T-helper 17 cell (primary cell): Measurements from ENCODE around the gene OSTM1. TPM values are rescaled to one million over a fixed set of nuclear protein-coding genes. Genes with fewer than 3 reads are reported as not detected.
A peak's percentile ranks its signal among the peaks of the same experiment; 100 is the strongest.

Source experiments
- ATAC-seq: fragments of 150-1000 bp; cut with Tn5 transposase; 2 replicates; pipeline ENCODE4 v1.10.0; 2021; ENCODE audit warnings: mild to moderate bottlenecking, moderate library complexity
- DNase-seq, 3 donors: peaks; one replicate each; pipeline versions ENCODE4 v3.0.0 to v3.0.0-alpha.2; 2020 to 2021
- H3K9me3 ChIP-seq: one replicate; pipeline ENCODE4 v1.7.0; 2013; ENCODE audit warnings: low read length, mild to moderate bottlenecking; ENCODE audit not compliant: control insufficient read depth, poor library complexity, severe bottlenecking
- H3K27ac Mint-ChIP-seq: one replicate; pipeline ENCODE4 v1.8.0; 2022; ENCODE audit warnings: mild to moderate bottlenecking, moderate library complexity, mixed read lengths
- H3K27me3 Mint-ChIP-seq: one replicate; pipeline ENCODE4 v1.8.0; 2022; ENCODE audit warnings: mixed read lengths
- H3K36me3 Mint-ChIP-seq: one replicate; pipeline ENCODE4 v1.8.0; 2022; ENCODE audit warnings: low read depth, mixed read lengths
- H3K4me1 Mint-ChIP-seq: one replicate; pipeline ENCODE4 v1.8.0; 2022; ENCODE audit warnings: mild to moderate bottlenecking, mixed read lengths
- H3K4me3 Mint-ChIP-seq: one replicate; pipeline ENCODE4 v1.8.0; 2022; ENCODE audit warnings: mild to moderate bottlenecking, moderate library complexity, mixed read lengths
- total RNA-seq, 4 donors: library from RNA in 2 of 4; stranded (reverse) in 2 of 4; gene quantifications; one replicate each; pipeline ENCODE4 v1.2.3 and lab custom pipeline; 2022 to 2026

Gene OSTM1, protein sequence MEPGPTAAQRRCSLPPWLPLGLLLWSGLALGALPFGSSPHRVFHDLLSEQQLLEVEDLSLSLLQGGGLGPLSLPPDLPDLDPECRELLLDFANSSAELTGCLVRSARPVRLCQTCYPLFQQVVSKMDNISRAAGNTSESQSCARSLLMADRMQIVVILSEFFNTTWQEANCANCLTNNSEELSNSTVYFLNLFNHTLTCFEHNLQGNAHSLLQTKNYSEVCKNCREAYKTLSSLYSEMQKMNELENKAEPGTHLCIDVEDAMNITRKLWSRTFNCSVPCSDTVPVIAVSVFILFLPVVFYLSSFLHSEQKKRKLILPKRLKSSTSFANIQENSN
- total RNA-seq (10 to 100 TPM; 36.7 to 38.5 TPM), total RNA-seq (lab: John Stamatoyannopoulos, UW) (48.4 to 57.2 reads per million in 2 donors)

DNA sequence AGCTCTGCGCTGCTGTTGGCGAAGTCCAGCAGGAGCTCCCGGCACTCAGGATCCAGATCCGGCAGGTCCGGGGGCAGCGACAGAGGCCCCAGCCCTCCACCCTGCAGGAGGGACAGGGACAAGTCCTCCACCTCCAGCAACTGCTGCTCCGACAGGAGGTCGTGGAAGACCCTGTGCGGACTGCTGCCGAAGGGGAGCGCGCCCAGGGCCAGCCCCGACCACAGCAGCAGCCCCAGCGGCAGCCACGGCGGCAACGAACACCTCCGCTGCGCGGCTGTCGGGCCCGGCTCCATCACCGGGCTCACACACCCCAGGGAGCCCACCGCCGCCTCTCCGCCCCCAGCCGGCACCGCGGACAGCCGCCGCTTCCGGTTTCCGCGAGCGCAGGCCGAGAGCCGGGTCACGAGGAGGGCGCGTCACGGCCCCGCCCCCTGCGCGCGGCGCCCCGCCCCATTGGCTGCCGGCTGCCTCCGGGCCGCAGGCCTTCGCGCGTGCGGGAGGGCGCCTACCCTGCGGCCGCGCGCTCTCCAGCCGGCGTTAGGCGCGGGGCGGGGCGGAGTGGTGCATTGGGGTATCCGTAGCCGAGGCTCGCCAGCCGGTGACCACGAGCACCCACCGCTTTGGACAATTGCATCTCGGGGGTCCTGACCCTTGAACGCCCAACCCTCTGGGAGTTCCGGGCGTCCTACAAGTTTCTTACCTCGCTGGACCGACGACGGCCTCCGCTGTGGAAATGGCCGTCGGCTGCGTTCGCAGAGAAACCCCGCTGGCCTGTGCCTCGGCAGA is at the start of gene OSTM1:
TSS of gene OSTM1 (minus strand) at position 383 of the 786 bp plus-strand sequence. CDS start at position 293, 90 bp downstream.
- ATAC-seq, result peak; percentile 95
- Mint-ChIP-seq H3K4me3 (peak within 1 kb of the TSS; percentile 87), H3K27ac (peak within 1 kb of the TSS; percentile 83), H3K36me3 (no peaks in the 10 kb centered on the region), H3K4me1 (peaks cover 25% of the 10 kb centered on the region), H3K27me3 (peaks cover 3% of the 10 kb centered on the region)
- DNase-seq, result peak; percentile 93 to 97 (median 93)
- H3K9me3 ChIP-seq, result no peaks in the 10 kb centered on the region

DNA sequence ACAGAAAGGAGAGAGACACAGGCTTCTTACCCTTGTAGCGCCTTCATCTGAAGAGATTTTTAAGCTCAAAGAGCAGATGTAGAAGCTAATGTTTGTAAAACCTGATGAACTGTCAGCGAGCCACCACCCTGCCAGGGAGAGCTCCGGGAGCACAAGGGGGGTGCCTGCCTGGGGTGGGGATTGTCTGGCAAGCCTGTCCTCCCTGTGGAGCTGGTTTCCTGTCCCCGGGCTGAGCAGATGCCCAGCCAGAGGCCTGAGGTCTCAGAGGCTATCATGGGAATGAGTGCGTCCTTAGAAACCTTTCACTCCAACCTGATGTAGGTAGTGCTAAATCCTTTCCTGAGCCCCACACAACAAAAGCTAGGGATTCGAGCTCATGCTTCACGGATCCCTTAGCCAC is 49.4 kb upstream of the OSTM1 start:
- ATAC-seq (no peak), DNase-seq (no peak)
- no peaks in the 10 kb centered on the region for H3K9me3 ChIP-seq
- peaks cover 5% of the 10 kb centered on the region for H3K36me3 Mint-ChIP-seq
- H3K4me3 Mint-ChIP-seq, result no peak overlapping the region
- peaks cover 6% of the 10 kb centered on the region for H3K4me1 Mint-ChIP-seq
- H3K27ac Mint-ChIP-seq, result no peak overlapping the region
- peaks cover 86% of the 10 kb centered on the region for H3K27me3 Mint-ChIP-seq

GRCh38 chr6:108123481-108123929 is 49.0 kb upstream of the OSTM1 start:
- H3K27me3 Mint-ChIP-seq, result peaks cover 85% of the 10 kb centered on the region
- H3K36me3 Mint-ChIP-seq, result peaks cover 7% of the 10 kb centered on the region
- H3K4me1 Mint-ChIP-seq, result peaks cover 8% of the 10 kb centered on the region
- DNase-seq, result no peak
- no peak overlapping the region for H3K27ac Mint-ChIP-seq
- no peak overlapping the region for H3K4me3 Mint-ChIP-seq
- no peak for ATAC-seq
- no peaks in the 10 kb centered on the region for H3K9me3 ChIP-seq

DNA sequence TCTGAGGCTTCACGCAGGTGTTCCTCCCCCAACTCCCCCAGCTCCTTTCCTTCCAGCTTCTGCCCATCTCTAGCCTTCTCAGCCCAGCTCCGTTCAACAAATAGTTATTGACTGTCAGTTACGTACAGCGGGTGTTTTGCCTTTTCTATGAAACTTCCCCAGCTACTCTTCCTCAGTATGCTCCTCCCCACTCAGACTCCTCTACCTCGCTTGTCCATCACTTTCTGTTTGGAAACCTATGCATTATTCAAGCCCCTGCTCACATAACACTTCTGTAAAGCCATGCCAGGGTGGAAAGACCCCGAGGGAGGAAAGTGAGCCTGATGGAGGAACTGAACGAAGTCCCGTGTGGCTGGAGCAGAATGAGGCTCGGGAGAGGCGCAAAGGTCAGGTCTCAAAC is 47.1 kb upstream of the OSTM1 start:
- peaks cover 15% of the 10 kb centered on the region for H3K4me1 Mint-ChIP-seq
- H3K4me3 Mint-ChIP-seq, result no peak overlapping the region
- H3K9me3 ChIP-seq, result no peaks in the 10 kb centered on the region
- DNase-seq, result no peak
- ATAC-seq, result no peak
- peaks cover 12% of the 10 kb centered on the region for H3K36me3 Mint-ChIP-seq
- no peak overlapping the region for H3K27ac Mint-ChIP-seq
- H3K27me3 Mint-ChIP-seq, result peaks cover 80% of the 10 kb centered on the region

DNA sequence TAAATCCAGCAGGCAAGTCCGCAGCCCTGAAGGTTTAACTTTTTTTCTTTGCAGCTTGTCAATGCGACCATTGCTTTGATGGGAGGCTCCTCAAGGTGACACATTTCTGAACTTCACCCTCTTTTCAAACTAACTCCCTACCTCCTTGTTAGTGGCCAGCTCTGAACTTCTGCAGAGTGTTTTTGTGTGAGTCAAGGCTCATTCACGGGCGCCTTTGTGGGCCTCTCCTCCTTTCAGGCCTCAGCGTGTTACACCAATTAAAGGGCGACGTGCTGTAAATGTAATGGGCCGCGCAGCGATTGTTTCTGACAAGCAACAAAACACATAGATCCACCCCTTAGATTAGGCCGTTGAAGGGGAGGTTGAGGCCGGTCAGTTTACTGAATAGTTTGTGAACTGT is 45.8 kb upstream of the OSTM1 start:
- no peak for DNase-seq
- peak overlapping the region; percentile 25 for H3K4me3 Mint-ChIP-seq

GRCh38 chr6:108119769-108120141 is 45.2 kb upstream of the OSTM1 start:
- H3K36me3 Mint-ChIP-seq, result peaks cover 12% of the 10 kb centered on the region
- peak overlapping the region; percentile 92 for H3K4me3 Mint-ChIP-seq
- no peak for ATAC-seq
- peaks cover 27% of the 10 kb centered on the region for H3K4me1 Mint-ChIP-seq
- no peaks in the 10 kb centered on the region for H3K9me3 ChIP-seq
- no peak overlapping the region for H3K27ac Mint-ChIP-seq
- H3K27me3 Mint-ChIP-seq, result peaks cover 86% of the 10 kb centered on the region
- DNase-seq, result no peak

More for the DNA sequence above, 45.8 kb upstream of the OSTM1 start:
- Mint-ChIP-seq H3K36me3 (peaks cover 12% of the 10 kb centered on the region), H3K27ac (no peak overlapping the region), H3K4me1 (peaks cover 22% of the 10 kb centered on the region), H3K27me3 (peaks cover 86% of the 10 kb centered on the region)
- ATAC-seq, result no peak
- no peaks in the 10 kb centered on the region for H3K9me3 ChIP-seq

DNA sequence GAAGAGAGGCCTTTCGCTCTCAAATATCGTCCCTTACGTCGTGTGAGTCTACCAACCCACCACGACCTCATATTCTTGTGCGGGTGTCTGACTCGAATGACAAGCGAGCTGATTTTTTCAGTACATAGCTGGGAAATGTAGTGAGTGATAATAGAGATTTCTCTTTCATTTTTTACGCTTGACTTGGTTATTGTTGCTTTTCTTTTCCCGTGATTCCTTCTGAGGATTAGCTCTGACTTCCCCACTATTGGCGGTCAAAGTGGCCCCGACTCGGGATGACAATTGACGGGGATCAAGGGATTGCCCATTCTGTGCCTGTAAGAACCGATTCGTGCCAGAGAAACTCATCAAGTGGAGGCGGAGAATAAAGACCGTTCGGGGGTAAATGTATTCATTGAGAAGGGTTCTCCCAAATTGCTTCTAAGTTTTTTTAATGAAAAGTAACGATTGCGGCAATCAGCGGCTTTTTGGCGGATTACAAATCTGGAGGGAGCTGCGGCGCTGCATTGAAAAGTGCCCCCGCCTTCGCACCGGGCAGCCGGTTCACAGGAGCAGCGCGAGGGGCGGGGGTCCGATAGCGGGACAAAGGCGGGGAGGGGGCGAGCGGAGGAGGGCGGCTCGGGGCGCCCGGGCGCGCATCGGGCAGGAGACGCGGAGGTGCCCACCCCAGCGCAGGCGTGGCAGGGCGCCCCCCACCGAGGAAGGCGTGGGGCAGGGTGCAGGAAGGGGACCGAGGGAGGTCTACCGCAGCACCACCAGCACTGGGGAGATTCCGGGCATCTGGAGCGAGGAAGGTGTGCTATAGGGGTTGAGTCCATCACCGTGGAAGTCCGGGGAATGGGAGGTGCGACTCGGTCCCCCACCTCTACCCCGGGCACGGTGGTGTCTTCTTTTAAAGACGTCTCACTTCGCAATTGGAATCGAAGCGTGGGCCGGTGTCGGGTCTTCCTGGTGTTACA is 44.5 kb upstream of the OSTM1 start:
- Mint-ChIP-seq H3K4me1 (peaks cover 34% of the 10 kb centered on the region), H3K36me3 (peaks cover 12% of the 10 kb centered on the region), H3K4me3 (peak overlapping the region; percentile 92), H3K27me3 (peaks cover 86% of the 10 kb centered on the region), H3K27ac (no peak overlapping the region)
- no peaks in the 10 kb centered on the region for H3K9me3 ChIP-seq
- DNase-seq, result no peak
- no peak for ATAC-seq

- Mint-ChIP-seq H3K36me3 (peaks cover 15% of the 10 kb centered on the region), H3K4me3 (peak overlapping the region; percentile 97), H3K4me1 (peaks cover 40% of the 10 kb centered on the region), H3K27me3 (peaks cover 86% of the 10 kb centered on the region), H3K27ac (no peak overlapping the region)
- DNase-seq (no peak), ATAC-seq (peak; percentile 31)
- no peaks in the 10 kb centered on the region for H3K9me3 ChIP-seq
These were observed 43.8 kb upstream of the OSTM1 start for GRCh38 chr6:108118359-108118724.

DNA sequence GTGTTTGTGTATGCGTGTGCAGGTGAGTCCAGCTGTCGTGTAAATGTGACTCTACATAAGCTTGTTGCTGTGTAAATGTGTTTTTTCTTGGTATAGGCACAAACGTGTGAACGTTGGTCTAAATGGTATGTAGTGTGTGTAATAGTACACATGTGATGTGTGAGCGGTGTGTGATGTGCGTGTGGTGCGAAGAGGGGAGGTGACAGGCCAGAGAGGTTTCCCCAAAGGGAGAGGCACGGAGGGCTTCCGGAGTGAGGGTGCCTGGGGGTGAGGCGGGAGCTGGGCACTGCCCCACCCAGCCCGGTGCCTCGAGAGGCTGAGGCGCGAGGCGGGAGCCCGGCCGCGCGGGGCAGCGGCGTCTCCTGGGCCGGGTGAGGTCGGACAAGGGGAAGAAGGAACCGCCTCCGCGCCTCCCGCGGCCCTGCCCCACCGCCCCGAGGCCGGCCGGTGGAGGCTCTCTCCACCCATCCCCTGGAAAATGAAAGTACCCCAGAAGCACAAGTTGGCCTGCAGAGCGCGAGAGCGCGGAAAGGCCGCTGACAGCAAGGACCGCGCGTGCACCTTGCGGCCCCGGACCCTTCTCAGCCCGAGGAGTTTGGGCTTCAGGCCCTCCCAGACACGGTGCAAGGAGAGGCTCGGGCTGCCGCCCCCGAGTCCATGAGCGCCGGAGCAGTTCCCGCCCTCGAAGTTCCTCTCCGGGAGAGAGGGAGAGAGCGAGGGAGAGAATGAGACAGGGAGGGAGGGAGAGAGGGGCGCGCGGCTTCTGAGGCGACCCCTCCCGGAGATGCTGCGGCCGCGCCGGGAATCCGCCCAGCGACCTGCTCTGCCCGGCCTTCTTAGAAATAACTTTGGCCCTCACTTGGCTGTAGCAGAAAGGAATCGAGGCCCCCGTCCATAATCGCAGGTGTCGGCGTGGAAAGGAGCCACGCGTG is 43.2 kb upstream of the OSTM1 start:
- peaks cover 15% of the 10 kb centered on the region for H3K36me3 Mint-ChIP-seq
- no peak overlapping the region for H3K27ac Mint-ChIP-seq
- H3K27me3 Mint-ChIP-seq, result peaks cover 86% of the 10 kb centered on the region
- peaks cover 39% of the 10 kb centered on the region for H3K4me1 Mint-ChIP-seq
- H3K9me3 ChIP-seq, result no peaks in the 10 kb centered on the region
- peak overlapping the region; percentile 97 for H3K4me3 Mint-ChIP-seq
- ATAC-seq, result peak; percentile 47
- no peak for DNase-seq

GRCh38 chr6:108116546-108117426 is 42.2 kb upstream of the OSTM1 start:
- DNase-seq, result no peak
- H3K27ac Mint-ChIP-seq, result no peak overlapping the region
- no peaks in the 10 kb centered on the region for H3K9me3 ChIP-seq
- peaks cover 39% of the 10 kb centered on the region for H3K4me1 Mint-ChIP-seq
- peak overlapping the region; percentile 97 for H3K4me3 Mint-ChIP-seq
- peaks cover 18% of the 10 kb centered on the region for H3K36me3 Mint-ChIP-seq
- peaks cover 87% of the 10 kb centered on the region for H3K27me3 Mint-ChIP-seq
- no peak for ATAC-seq

DNA sequence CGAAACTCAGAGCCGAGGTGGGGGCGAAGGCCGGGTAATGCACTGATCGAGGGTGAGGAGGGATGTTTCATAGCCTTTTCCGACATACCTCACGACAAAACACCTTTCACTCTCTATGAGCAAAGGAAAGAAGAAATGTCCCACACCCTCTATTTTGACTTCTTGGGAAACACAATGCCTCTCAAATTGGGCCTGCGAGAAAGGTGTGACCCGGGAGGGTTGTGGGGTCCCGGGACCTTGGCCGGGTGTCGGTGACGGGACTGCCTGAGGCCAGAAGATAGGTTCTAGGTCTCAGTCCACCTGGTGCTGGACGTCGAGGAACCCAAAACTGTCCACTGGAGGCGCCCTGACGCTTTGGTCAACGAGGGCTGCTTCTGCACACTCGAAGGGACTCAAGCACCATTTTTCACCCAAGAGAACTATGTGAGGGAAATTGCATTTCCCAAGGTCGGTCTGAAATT is 41.1 kb upstream of the OSTM1 start:
- no peaks in the 10 kb centered on the region for H3K9me3 ChIP-seq
- Mint-ChIP-seq H3K4me1 (peaks cover 39% of the 10 kb centered on the region), H3K27ac (no peak overlapping the region), H3K4me3 (peak overlapping the region; percentile 89), H3K27me3 (peaks cover 87% of the 10 kb centered on the region), H3K36me3 (peaks cover 15% of the 10 kb centered on the region)
- ATAC-seq (no peak), DNase-seq (no peak)
